Astrocyte (in vitro differentiated cells and primary cell): ENCODE results near the gene INSM1. TPM values are rescaled to one million over a fixed set of nuclear protein-coding genes. Genes with fewer than 3 reads are reported as not detected.

ENCODE experiments used
- DNase-seq: peaks from one replicate; pipeline ENCODE4 v3.0.0-alpha.2; 2010; ENCODE audit warnings: low read depth
- FAIRE-seq: peaks from 2 replicates; lab custom pipeline; 2011; peaks lifted over from hg19 to GRCh38; lab: Jason Lieb, UNC
- H2AFZ ChIP-seq: 2 replicates; pipeline ENCODE4 v1.6.0; 2012; ENCODE audit warnings: low read depth, low read length, inconsistent platforms
- H3K27ac ChIP-seq: 2 replicates; pipeline ENCODE4 v1.5.1; 2011; ENCODE audit warnings: low read depth, low read length, inconsistent platforms
- H3K27me3 ChIP-seq: 2 replicates; pipeline ENCODE4 v1.6.0; 2011; ENCODE audit warnings: low read length, inconsistent platforms; ENCODE audit not compliant: insufficient read depth
- H3K36me3 ChIP-seq: 2 replicates; pipeline ENCODE4 v1.5.1; 2011; ENCODE audit warnings: low read length, inconsistent platforms; ENCODE audit not compliant: insufficient read depth
- H3K4me1 ChIP-seq: 2 replicates; pipeline ENCODE4 v1.5.1; 2011; ENCODE audit warnings: low read length, inconsistent platforms; ENCODE audit not compliant: insufficient read depth
- H3K4me2 ChIP-seq: 2 replicates; pipeline ENCODE4 v1.6.0; 2012; ENCODE audit warnings: low read length, inconsistent platforms
- H3K4me3 ChIP-seq: 2 replicates; pipeline ENCODE4 v1.5.1; 2011; ENCODE audit warnings: low read depth, mild to moderate bottlenecking, low read length, inconsistent platforms; ENCODE audit not compliant: insufficient read depth
- H3K79me2 ChIP-seq: 2 replicates; pipeline ENCODE4 v1.6.0; 2012; ENCODE audit warnings: mild to moderate bottlenecking, low read length, inconsistent platforms; ENCODE audit not compliant: insufficient read depth
- H3K9ac ChIP-seq: 2 replicates; pipeline ENCODE4 v1.6.0; 2012; ENCODE audit warnings: mild to moderate bottlenecking, low read length, inconsistent platforms
- H3K9me3 ChIP-seq: 2 replicates; pipeline ENCODE4 v1.5.1; 2012; ENCODE audit warnings: low read depth, mild to moderate bottlenecking, low read length, inconsistent platforms; ENCODE audit not compliant: insufficient read depth
- H4K20me1 ChIP-seq: 2 replicates; pipeline ENCODE4 v1.6.0; 2012; ENCODE audit warnings: low read length, inconsistent platforms; ENCODE audit not compliant: insufficient read depth
- H3K27ac Mint-ChIP-seq: one replicate; pipeline ENCODE4 v1.8.0; 2021; ENCODE audit warnings: mild to moderate bottlenecking, mixed read lengths; ENCODE audit not compliant: unreplicated experiment
- H3K27me3 Mint-ChIP-seq: one replicate; pipeline ENCODE4 v1.8.0; 2021; ENCODE audit warnings: low read depth, mixed read lengths; ENCODE audit not compliant: unreplicated experiment
- H3K36me3 Mint-ChIP-seq: one replicate; pipeline ENCODE4 v1.8.0; 2021; ENCODE audit warnings: low read depth, mixed read lengths; ENCODE audit not compliant: unreplicated experiment
- H3K4me1 Mint-ChIP-seq: one replicate; pipeline ENCODE4 v1.8.0; 2021; ENCODE audit warnings: low read depth, mixed read lengths; ENCODE audit not compliant: unreplicated experiment
- H3K4me3 Mint-ChIP-seq: one replicate; pipeline ENCODE4 v1.8.0; 2021; ENCODE audit warnings: mild to moderate bottlenecking, moderate library complexity, mixed read lengths; ENCODE audit not compliant: unreplicated experiment
- H3K9me3 Mint-ChIP-seq: one replicate; pipeline ENCODE4 v1.8.0; 2021; ENCODE audit warnings: mild to moderate bottlenecking, mixed read lengths; ENCODE audit not compliant: unreplicated experiment
- EZH2 ChIP-seq: IDR thresholded peaks from 2 replicates; pipeline ENCODE4 v1.6.1; 2012; ENCODE audit warnings: mild to moderate bottlenecking, low read length, inconsistent platforms; ENCODE audit not compliant: insufficient read depth
- total RNA-seq: library from RNA; stranded (reverse); gene quantifications from 2 replicates; pipeline ENCODE4 v1.2.1, GENCODE V29; 2021
- TF ChIP-seq, protein P1 (sequence below): IDR thresholded peaks from 2 replicates; pipeline ENCODE4 v1.5.1; 2011; ENCODE audit warnings: low read depth, mild to moderate bottlenecking, inconsistent platforms, low read length, moderate library complexity; ENCODE audit not compliant: insufficient read depth

The INSM1 gene
- total RNA-seq, 1 donor from 2014 or later = 0.09 TPM

DNA sequence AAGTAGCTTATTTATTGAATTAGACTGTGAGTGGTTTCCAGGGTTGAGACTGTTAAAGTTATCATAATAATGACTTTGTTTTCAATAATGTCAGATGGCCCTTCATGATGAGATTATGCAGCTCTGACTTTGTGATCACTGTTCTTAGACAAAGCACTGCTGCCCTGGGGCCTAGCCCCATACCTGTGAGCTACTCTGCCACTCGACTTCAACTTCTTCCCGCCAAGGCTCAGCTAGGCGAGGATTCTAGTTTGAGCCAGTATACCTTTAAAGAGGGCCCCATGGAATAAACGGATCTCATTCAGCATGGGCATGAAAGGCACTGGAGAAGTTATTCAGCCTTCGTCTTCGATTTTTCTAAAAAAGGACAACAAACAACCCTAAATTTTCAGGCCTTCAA is 45.0 kb upstream of the INSM1 start:
- no peaks in the 10 kb centered on the region for H3K4me1 ChIP-seq
- FAIRE-seq = no peak
- no peak overlapping the region for H3K4me3 Mint-ChIP-seq

DNA sequence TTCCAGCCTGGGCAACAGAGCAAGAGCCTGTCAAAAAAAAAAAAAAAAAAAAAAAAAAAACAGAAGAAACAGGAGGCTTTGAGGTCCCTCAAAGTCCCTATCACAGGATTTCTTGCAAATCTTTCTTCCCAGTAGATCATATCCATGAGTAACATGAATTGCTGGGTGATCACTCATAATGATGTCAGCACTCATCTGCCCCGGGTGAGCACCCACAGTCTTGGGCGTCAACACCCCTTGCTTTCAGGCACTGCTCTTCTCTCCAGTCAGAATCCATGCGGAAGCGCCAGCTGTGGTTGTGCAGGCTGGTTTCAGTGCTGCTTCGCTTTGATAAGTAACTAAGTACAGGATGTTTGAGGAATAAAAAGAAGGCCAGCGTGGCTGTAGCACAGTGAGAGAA is 40.2 kb upstream of the INSM1 start:
- Mint-ChIP-seq H3K27ac (no peak overlapping the region), H3K36me3 (no peaks in the 10 kb centered on the region), H3K9me3 (no peaks in the 10 kb centered on the region), H3K27me3 (peaks cover 3% of the 10 kb centered on the region), H3K4me1 (no peaks in the 10 kb centered on the region), H3K4me3 (no peak overlapping the region)
- no peak for FAIRE-seq
- Histone ChIP-seq H3K79me2 (no peaks in the 10 kb centered on the region), H4K20me1 (no peaks in the 10 kb centered on the region), H3K4me1 (no peaks in the 10 kb centered on the region), H3K4me2 (no peak overlapping the region), H3K36me3 (no peaks in the 10 kb centered on the region), H3K27ac (no peak overlapping the region), H3K27me3 (no peaks in the 10 kb centered on the region), H3K9ac (no peak overlapping the region), H3K9me3 (no peaks in the 10 kb centered on the region), H2AFZ (no peak overlapping the region), H3K4me3 (no peak overlapping the region)
- DNase-seq = no peak
- TF ChIP-seq, protein P1, sequence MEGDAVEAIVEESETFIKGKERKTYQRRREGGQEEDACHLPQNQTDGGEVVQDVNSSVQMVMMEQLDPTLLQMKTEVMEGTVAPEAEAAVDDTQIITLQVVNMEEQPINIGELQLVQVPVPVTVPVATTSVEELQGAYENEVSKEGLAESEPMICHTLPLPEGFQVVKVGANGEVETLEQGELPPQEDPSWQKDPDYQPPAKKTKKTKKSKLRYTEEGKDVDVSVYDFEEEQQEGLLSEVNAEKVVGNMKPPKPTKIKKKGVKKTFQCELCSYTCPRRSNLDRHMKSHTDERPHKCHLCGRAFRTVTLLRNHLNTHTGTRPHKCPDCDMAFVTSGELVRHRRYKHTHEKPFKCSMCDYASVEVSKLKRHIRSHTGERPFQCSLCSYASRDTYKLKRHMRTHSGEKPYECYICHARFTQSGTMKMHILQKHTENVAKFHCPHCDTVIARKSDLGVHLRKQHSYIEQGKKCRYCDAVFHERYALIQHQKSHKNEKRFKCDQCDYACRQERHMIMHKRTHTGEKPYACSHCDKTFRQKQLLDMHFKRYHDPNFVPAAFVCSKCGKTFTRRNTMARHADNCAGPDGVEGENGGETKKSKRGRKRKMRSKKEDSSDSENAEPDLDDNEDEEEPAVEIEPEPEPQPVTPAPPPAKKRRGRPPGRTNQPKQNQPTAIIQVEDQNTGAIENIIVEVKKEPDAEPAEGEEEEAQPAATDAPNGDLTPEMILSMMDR = no peak
- TF ChIP-seq EZH2 = no peak

More for the DNA sequence above, 45.0 kb upstream of the INSM1 start:
- H3K4me3 ChIP-seq = no peak overlapping the region
- H3K27ac ChIP-seq = no peak overlapping the region
- Mint-ChIP-seq H3K27ac (no peak overlapping the region), H3K36me3 (no peaks in the 10 kb centered on the region), H3K4me1 (no peaks in the 10 kb centered on the region), H3K27me3 (peaks cover 13% of the 10 kb centered on the region), H3K9me3 (no peaks in the 10 kb centered on the region)
- DNase-seq = no peak
- no peak overlapping the region for H3K4me2 ChIP-seq
- no peaks in the 10 kb centered on the region for H3K36me3 ChIP-seq
- H3K79me2 ChIP-seq = no peaks in the 10 kb centered on the region
- H3K9ac ChIP-seq = no peak overlapping the region
- TF ChIP-seq, protein P1 = no peak
- TF ChIP-seq EZH2 = no peak
- no peaks in the 10 kb centered on the region for H3K27me3 ChIP-seq
- H3K9me3 ChIP-seq = no peaks in the 10 kb centered on the region
- H4K20me1 ChIP-seq = no peaks in the 10 kb centered on the region
- no peak overlapping the region for H2AFZ ChIP-seq

DNA sequence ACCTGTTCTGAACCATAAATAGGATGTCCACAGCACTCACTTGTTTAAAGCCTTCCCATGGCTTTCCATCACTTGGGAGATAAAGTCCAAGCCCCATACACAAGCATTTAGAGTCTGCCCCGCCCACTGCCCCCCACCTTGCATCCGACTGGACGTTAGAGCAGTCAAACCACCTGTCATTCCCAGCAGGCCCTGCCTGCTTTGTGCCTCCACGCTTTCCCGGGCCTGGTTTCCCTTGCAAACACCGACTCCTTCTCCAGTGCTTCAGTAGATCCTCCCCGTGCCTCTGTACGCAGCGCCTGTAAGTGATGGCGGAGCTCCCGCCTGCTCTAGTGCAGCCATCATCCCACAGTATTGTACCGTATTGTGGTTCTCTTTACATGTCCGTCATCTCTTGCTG is 38.3 kb upstream of the INSM1 start:
- Histone ChIP-seq H3K27ac (no peak overlapping the region), H4K20me1 (no peaks in the 10 kb centered on the region), H3K9ac (no peak overlapping the region), H3K4me3 (no peak overlapping the region), H3K36me3 (no peaks in the 10 kb centered on the region), H3K4me1 (no peaks in the 10 kb centered on the region), H3K9me3 (no peaks in the 10 kb centered on the region), H3K4me2 (no peak overlapping the region), H2AFZ (no peak overlapping the region), H3K27me3 (no peaks in the 10 kb centered on the region), H3K79me2 (no peaks in the 10 kb centered on the region)
- Mint-ChIP-seq H3K27ac (no peak overlapping the region), H3K27me3 (peaks cover 6% of the 10 kb centered on the region), H3K36me3 (no peaks in the 10 kb centered on the region), H3K4me1 (no peaks in the 10 kb centered on the region), H3K4me3 (no peak overlapping the region), H3K9me3 (no peaks in the 10 kb centered on the region)
- DNase-seq = no peak
- no peak for TF ChIP-seq EZH2
- TF ChIP-seq, protein P1 = no peak
- no peak for FAIRE-seq
